Thyroid gland (tissue), 4 donors: ENCODE results near the gene PODXL. TPM values are rescaled to one million over a fixed set of nuclear protein-coding genes. Genes with fewer than 3 reads are reported as not detected.

ENCODE experiments used
- DNase-seq, 2 donors: peaks; one replicate each; pipeline ENCODE4 v3.0.0-alpha.2; 2019
- H3K27ac ChIP-seq, 3 donors: fragments of 200-600 bp; sonication (generic); 1 replicate in 2 of 3; 2 replicates in 1 of 3; pipeline ENCODE4 v1.5.1; 2016 to 2019; ENCODE audit warnings: mild to moderate bottlenecking in 1 of 3, moderate library complexity in 1 of 3
- H3K27me3 ChIP-seq: fragments of 200-600 bp; sonication (generic); one replicate; pipeline ENCODE4 v1.5.1; 2019
- H3K36me3 ChIP-seq, 2 donors: fragments of 200-600 bp; sonication (generic); one replicate each; pipeline ENCODE4 v1.5.1; 2016 to 2019
- H3K4me1 ChIP-seq, 2 donors: fragments of 200-600 bp; sonication (generic); one replicate each; pipeline ENCODE4 v1.5.1; 2017 to 2019
- H3K4me3 ChIP-seq, 3 donors: fragments of 200-600 bp; sonication (generic); replicated peaks in 1 of 3; 1 replicate in 2 of 3; 2 replicates in 1 of 3; pipeline ENCODE4 v1.5.1; 2016; ENCODE audit warnings: mild to moderate bottlenecking in 1 of 3
- H3K9me3 ChIP-seq: fragments of 200-600 bp; sonication (generic); one replicate; pipeline ENCODE4 v1.5.1; 2017
- POLR2A ChIP-seq, 2 donors: fragments of 450-650 bp; IDR thresholded peaks; one replicate each; pipeline ENCODE4 v1.6.1; 2017; ENCODE audit warnings: antibody characterized with exemption in 2 of 2, mild to moderate bottlenecking in 2 of 2, moderate library complexity in 1 of 2
- WGBS, 2 donors: methylation state at CpG; one replicate each; pipeline ENCODE4 v1.1.5; 2017; 5-methylcytosine and 5-hydroxymethylcytosine counted together
- intact Hi-C: fragments of 100-400 bp; cut with DNase I; formaldehyde crosslinking; loops from one replicate; pipeline ENCODE4 v1.15.1; 2023
- total RNA-seq, 4 donors: library from RNA; depleted of rRNA; stranded (reverse); fragments of >200 nt; gene quantifications; one replicate each; pipeline ENCODE4 v1.2.3, GENCODE V29; 2016
- TF ChIP-seq, protein P1 (sequence below), 6 experiments: fragments of 200-600 bp in 3 of 6; fragments of 450-650 bp in 3 of 6; sonication (generic) in 3 of 6; IDR thresholded peaks; one replicate each; pipeline ENCODE4 v1.5.1; 2016 to 2019; ENCODE audit warnings: antibody characterized with exemption in 6 of 6, mild to moderate bottlenecking in 2 of 6, inconsistent platforms in 1 of 6, moderate library complexity in 1 of 6

PODXL gene
- total RNA-seq, 4 donors from 2014 or later = 47.7 to 125 (median 56.3) TPM

- no peak overlapping the region for H3K27ac ChIP-seq
- 26 to 47% methylated on average over 3 of the region's 3 CpGs for WGBS, 2 donors
Measured at GRCh38 chr7:131529179-131529578, 27.2 kb downstream of the PODXL start.

DNA sequence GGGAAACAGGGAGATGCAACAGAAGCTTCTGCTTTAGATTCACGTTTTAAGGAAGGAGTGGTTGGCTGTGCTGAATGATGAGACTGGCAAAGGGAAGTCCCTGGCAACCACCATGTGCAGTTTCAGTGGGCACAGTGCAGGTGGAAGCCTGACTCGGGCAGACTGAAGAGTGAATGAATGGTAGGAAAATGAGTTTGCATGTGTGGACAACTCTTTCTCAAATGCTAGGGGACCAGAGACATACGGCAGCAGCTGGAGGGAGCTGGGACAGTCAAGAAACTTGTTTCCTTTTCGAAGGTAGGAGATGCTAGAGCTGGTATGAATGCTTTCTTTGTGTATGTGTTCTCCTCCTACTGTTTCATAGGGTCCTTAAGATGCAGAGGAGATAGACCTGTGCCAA, 29.0 kb downstream of the PODXL start:
- H3K4me3 ChIP-seq = no peak overlapping the region
- H3K4me1 ChIP-seq = peaks cover 0 to 1% of the 10 kb centered on the region in 2 donors
- H3K9me3 ChIP-seq = no peaks in the 10 kb centered on the region
- H3K36me3 ChIP-seq = no peaks in the 10 kb centered on the region
- H3K27ac ChIP-seq = no peak overlapping the region
- TF ChIP-seq, protein P1, sequence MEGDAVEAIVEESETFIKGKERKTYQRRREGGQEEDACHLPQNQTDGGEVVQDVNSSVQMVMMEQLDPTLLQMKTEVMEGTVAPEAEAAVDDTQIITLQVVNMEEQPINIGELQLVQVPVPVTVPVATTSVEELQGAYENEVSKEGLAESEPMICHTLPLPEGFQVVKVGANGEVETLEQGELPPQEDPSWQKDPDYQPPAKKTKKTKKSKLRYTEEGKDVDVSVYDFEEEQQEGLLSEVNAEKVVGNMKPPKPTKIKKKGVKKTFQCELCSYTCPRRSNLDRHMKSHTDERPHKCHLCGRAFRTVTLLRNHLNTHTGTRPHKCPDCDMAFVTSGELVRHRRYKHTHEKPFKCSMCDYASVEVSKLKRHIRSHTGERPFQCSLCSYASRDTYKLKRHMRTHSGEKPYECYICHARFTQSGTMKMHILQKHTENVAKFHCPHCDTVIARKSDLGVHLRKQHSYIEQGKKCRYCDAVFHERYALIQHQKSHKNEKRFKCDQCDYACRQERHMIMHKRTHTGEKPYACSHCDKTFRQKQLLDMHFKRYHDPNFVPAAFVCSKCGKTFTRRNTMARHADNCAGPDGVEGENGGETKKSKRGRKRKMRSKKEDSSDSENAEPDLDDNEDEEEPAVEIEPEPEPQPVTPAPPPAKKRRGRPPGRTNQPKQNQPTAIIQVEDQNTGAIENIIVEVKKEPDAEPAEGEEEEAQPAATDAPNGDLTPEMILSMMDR (IDR thresholded peaks at IDR 0.05) = no peak
- TF ChIP-seq POLR2A (IDR thresholded peaks at IDR 0.05) = no peak
- DNase-seq = no peak
- 72 to 76% methylated on average over 4 of the region's 4 CpGs for WGBS, 2 donors
- intact Hi-C loops = no loop called here
- no peaks in the 10 kb centered on the region for H3K27me3 ChIP-seq

More at GRCh38 chr7:131529179-131529578, 27.2 kb downstream of the PODXL start:
- H3K4me3 ChIP-seq = no peak overlapping the region
- H3K36me3 ChIP-seq = no peaks in the 10 kb centered on the region
- TF ChIP-seq POLR2A (IDR thresholded peaks at IDR 0.05) = no peak
- TF ChIP-seq, protein P1 (IDR thresholded peaks at IDR 0.05) = no peak
- no peaks in the 10 kb centered on the region for H3K9me3 ChIP-seq
- no peaks in the 10 kb centered on the region for H3K4me1 ChIP-seq
- H3K27me3 ChIP-seq = no peaks in the 10 kb centered on the region
- no peak for DNase-seq
- intact Hi-C loops = no loop called here

DNA sequence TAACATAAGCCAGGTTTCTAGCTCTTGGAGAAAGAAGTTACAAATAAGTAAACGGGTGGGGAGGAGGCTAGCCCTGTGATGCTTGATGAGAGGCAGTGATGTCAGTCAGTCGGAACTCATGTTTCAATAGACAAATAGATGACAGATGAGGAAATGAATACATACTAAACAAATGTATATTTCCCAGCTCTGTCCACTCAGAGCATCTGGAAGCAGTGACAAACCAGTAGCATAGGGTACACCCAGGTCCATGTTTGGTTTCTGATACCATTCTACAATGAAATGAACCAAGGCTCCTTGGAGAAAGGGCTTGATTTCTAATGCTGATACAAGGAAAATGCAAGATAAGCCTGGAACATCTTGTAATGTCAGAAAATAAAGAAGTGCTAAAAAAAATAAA, 30.6 kb downstream of the PODXL start:
- TF ChIP-seq POLR2A (IDR thresholded peaks at IDR 0.05) = no peak
- TF ChIP-seq, protein P1 (IDR thresholded peaks at IDR 0.05) = no peak
- intact Hi-C loops = no loop called here

GRCh38 chr7:131524703-131525102, 31.7 kb downstream of the PODXL start:
- TF ChIP-seq, protein P1 (IDR thresholded peaks at IDR 0.05) = no peak
- no peak for TF ChIP-seq POLR2A (IDR thresholded peaks at IDR 0.05)
- no peak for DNase-seq
- peak overlapping the region in 1 of 3 donors; percentile 32 for H3K27ac ChIP-seq
- no peak overlapping the region for H3K4me3 ChIP-seq
- no peaks in the 10 kb centered on the region for H3K9me3 ChIP-seq
- H3K4me1 ChIP-seq = peaks cover 4 to 8% of the 10 kb centered on the region in 2 donors
- intact Hi-C loops = no loop called here
- no peaks in the 10 kb centered on the region for H3K36me3 ChIP-seq
- H3K27me3 ChIP-seq = no peaks in the 10 kb centered on the region

More for the DNA sequence above, 30.6 kb downstream of the PODXL start:
- peaks cover 4 to 8% of the 10 kb centered on the region in 2 donors for H3K4me1 ChIP-seq
- no peaks in the 10 kb centered on the region for H3K9me3 ChIP-seq
- WGBS, 2 donors = 72 to 81% methylated on average over 2 of the region's 2 CpGs
- H3K27me3 ChIP-seq = no peaks in the 10 kb centered on the region
- no peak for DNase-seq
- no peak overlapping the region for H3K4me3 ChIP-seq
- no peaks in the 10 kb centered on the region for H3K36me3 ChIP-seq
- no peak overlapping the region for H3K27ac ChIP-seq

- intact Hi-C loops = no loop called here
- TF ChIP-seq, protein P1 (IDR thresholded peaks at IDR 0.05) = no peak
- no peaks in the 10 kb centered on the region for H3K36me3 ChIP-seq
- no peaks in the 10 kb centered on the region for H3K9me3 ChIP-seq
- H3K27ac ChIP-seq = no peak overlapping the region
- DNase-seq = no peak
- peaks cover 4 to 8% of the 10 kb centered on the region in 2 donors for H3K4me1 ChIP-seq
- 68 to 71% methylated on average over 2 of the region's 2 CpGs for WGBS, 2 donors
- no peaks in the 10 kb centered on the region for H3K27me3 ChIP-seq
- no peak overlapping the region for H3K4me3 ChIP-seq
Measured at GRCh38 chr7:131524115-131524514, 32.3 kb downstream of the PODXL start.
